Glutamatergic neuron (in vitro differentiated cells): ENCODE results near the gene RFNG. TPM values are rescaled to one million over a fixed set of nuclear protein-coding genes. Genes with fewer than 3 reads are reported as not detected.

Source experiments
- DNase-seq: peaks from one replicate; pipeline ENCODE4 v3.0.0; 2022
- H3K27ac Mint-ChIP-seq: one replicate; pipeline ENCODE4 v1.8.0; 2020; ENCODE audit warnings: mild to moderate bottlenecking, mixed read lengths, inconsistent platforms; ENCODE audit not compliant: unreplicated experiment
- H3K27me3 Mint-ChIP-seq: one replicate; pipeline ENCODE4 v1.8.0; 2020; ENCODE audit warnings: mild to moderate bottlenecking, moderate library complexity, mixed read lengths, inconsistent platforms; ENCODE audit not compliant: unreplicated experiment
- H3K36me3 Mint-ChIP-seq: one replicate; pipeline ENCODE4 v1.8.0; 2020; ENCODE audit warnings: mild to moderate bottlenecking, mixed read lengths, inconsistent platforms; ENCODE audit not compliant: unreplicated experiment
- H3K4me1 Mint-ChIP-seq: one replicate; pipeline ENCODE4 v1.8.0; 2020; ENCODE audit warnings: mild to moderate bottlenecking, low read depth, mixed read lengths, inconsistent platforms; ENCODE audit not compliant: unreplicated experiment
- H3K4me3 Mint-ChIP-seq: one replicate; pipeline ENCODE4 v1.8.0; 2020; ENCODE audit warnings: mild to moderate bottlenecking, mixed read lengths, inconsistent platforms; ENCODE audit not compliant: unreplicated experiment
- H3K9me3 Mint-ChIP-seq: one replicate; pipeline ENCODE4 v1.8.0; 2020; ENCODE audit warnings: mild to moderate bottlenecking, moderate library complexity, mixed read lengths, inconsistent platforms; ENCODE audit not compliant: unreplicated experiment
- CTCF ChIP-seq: fragments of 200-600 bp; sonication (generic); IDR thresholded peaks from one replicate; pipeline ENCODE4 v1.5.0; 2021; ENCODE audit not compliant: partially characterized antibody, unreplicated experiment
- total RNA-seq: library from RNA; stranded (reverse); fragmentation: NEBNext Ultra II Directional; extraction: Animal tissue kit (Norgen Biotek cat#: 25700); gene quantifications from one replicate; pipeline ENCODE4 v1.2.1, GENCODE V29; 2021; ENCODE audit not compliant: unreplicated experiment

RFNG gene
- total RNA-seq, 1 donor from 2014 or later = 50.8 TPM

- no peak for TF ChIP-seq CTCF
- no peak overlapping the region for H3K4me3 Mint-ChIP-seq
- no peak overlapping the region for H3K27ac Mint-ChIP-seq
- H3K27me3 Mint-ChIP-seq = peaks cover 10% of the 10 kb centered on the region
- H3K4me1 Mint-ChIP-seq = peaks cover 6% of the 10 kb centered on the region
- H3K36me3 Mint-ChIP-seq = no peaks in the 10 kb centered on the region
- no peak for DNase-seq
- peaks cover 8% of the 10 kb centered on the region for H3K9me3 Mint-ChIP-seq
These were observed 17.1 kb downstream of the RFNG start for GRCh38 chr17:82034371-82035011.

GRCh38 chr17:82033359-82034085 lies 18.1 kb downstream of the RFNG start:
- H3K4me1 Mint-ChIP-seq = peaks cover 6% of the 10 kb centered on the region
- peak overlapping the region; percentile 70 for H3K4me3 Mint-ChIP-seq
- peaks cover 8% of the 10 kb centered on the region for H3K9me3 Mint-ChIP-seq
- no peak overlapping the region for H3K27ac Mint-ChIP-seq
- no peaks in the 10 kb centered on the region for H3K36me3 Mint-ChIP-seq
- peaks cover 6% of the 10 kb centered on the region for H3K27me3 Mint-ChIP-seq
- no peak for DNase-seq
- no peak for TF ChIP-seq CTCF

- DNase-seq = no peak
- H3K36me3 Mint-ChIP-seq = no peaks in the 10 kb centered on the region
- peaks cover 3% of the 10 kb centered on the region for H3K4me1 Mint-ChIP-seq
- H3K27ac Mint-ChIP-seq = no peak overlapping the region
- peaks cover 7% of the 10 kb centered on the region for H3K9me3 Mint-ChIP-seq
- H3K4me3 Mint-ChIP-seq = peak overlapping the region; percentile 63
- H3K27me3 Mint-ChIP-seq = peaks cover 6% of the 10 kb centered on the region
- TF ChIP-seq CTCF = no peak
These were observed 19.6 kb downstream of the RFNG start for GRCh38 chr17:82031885-82032627.

- H3K27ac Mint-ChIP-seq = no peak within 1 kb of the TSS
- DNase-seq = peak; percentile 68
These were observed 20.2 kb downstream of the RFNG start, which contains the start of gene RAC3 for GRCh38 chr17:82031303-82031884. RAC3 (plus strand) TSS chr17:82031678; CDS start chr17:82031762, 84 bp downstream.

More at GRCh38 chr17:82031303-82031884, 20.2 kb downstream of the RFNG start, which contains the start of gene RAC3:
- H3K4me1 Mint-ChIP-seq = peaks cover 3% of the 10 kb centered on the region
- H3K36me3 Mint-ChIP-seq = no peaks in the 10 kb centered on the region
- no peak for TF ChIP-seq CTCF
- peaks cover 7% of the 10 kb centered on the region for H3K9me3 Mint-ChIP-seq
- H3K27me3 Mint-ChIP-seq = peaks cover 8% of the 10 kb centered on the region
- H3K4me3 Mint-ChIP-seq = peak within 1 kb of the TSS; percentile 63
